Panc1 (cell line): ENCODE data around the gene FCN1. TPM values are rescaled to one million over a fixed set of nuclear protein-coding genes. Genes with fewer than 3 reads are reported as not detected.

Source experiments
- ATAC-seq: fragments of 200-7000 bp; cut with Tn5 transposase; 2 replicates; pipeline ENCODE4 v1.9.1; 2020; ENCODE audit warnings: mild to moderate bottlenecking, moderate library complexity
- BruUV-seq: library from RNA; stranded (reverse); fragments of 400-500 nt; replicated peaks from 2 replicates; lab custom pipeline; 2021; lab: Mats Ljungman, UMichigan
- CTCF ChIA-PET: fragments of 300-600 bp; sonication (Branson Sonifier 250); formaldehyde crosslinking; loops from one replicate; lab custom pipeline; 2022; ENCODE audit warnings: antibody characterized with exemption; lab: Charles Lee
- POLR2A ChIA-PET: fragments of 300-600 bp; sonication (Branson Sonifier 250); formaldehyde crosslinking; loops from one replicate; lab custom pipeline; 2022; ENCODE audit warnings: antibody characterized with exemption; lab: Charles Lee
- DNase-seq: peaks from one replicate; pipeline ENCODE4 v3.0.0-alpha.2; 2010; ENCODE audit warnings: low read depth, low spot score
- H3K27ac ChIP-seq: 2 replicates; pipeline ENCODE4 v1.5.1; 2011; ENCODE audit warnings: mild to moderate bottlenecking, low read length, inconsistent platforms
- H3K27me3 ChIP-seq: fragments of 200-500 bp; sonication (Bioruptor generic); 2 replicates; pipeline ENCODE4 v1.6.0; 2014; ENCODE audit warnings: low read length, inconsistent platforms; ENCODE audit not compliant: control insufficient read depth, insufficient read depth
- H3K36me3 ChIP-seq: fragments of 200-500 bp; sonication (Bioruptor generic); 2 replicates; pipeline ENCODE4 v1.5.1; 2014; ENCODE audit warnings: inconsistent platforms, mild to moderate bottlenecking, low read length, moderate library complexity; ENCODE audit not compliant: control insufficient read depth, insufficient read depth
- H3K4me1 ChIP-seq: 2 replicates; pipeline ENCODE4 v1.5.1; 2011; ENCODE audit warnings: inconsistent platforms, mild to moderate bottlenecking, low read length, moderate library complexity; ENCODE audit not compliant: control insufficient read depth, insufficient read depth
- H3K4me3 ChIP-seq, 2 experiments: 2 replicates each; pipeline ENCODE4 v1.5.1; 2011 to 2012; ENCODE audit warnings: low read depth in 2 of 2, low read length in 2 of 2, mild to moderate bottlenecking in 2 of 2, inconsistent platforms in 1 of 2, moderate library complexity in 1 of 2
- H3K9me3 ChIP-seq: fragments of 200-500 bp; sonication (Bioruptor generic); 2 replicates; pipeline ENCODE4 v1.5.1; 2014; ENCODE audit warnings: low read depth, mild to moderate bottlenecking, inconsistent platforms, low read length, moderate library complexity; ENCODE audit not compliant: control insufficient read depth, insufficient read depth
- POLR2AphosphoS5 ChIP-seq: IDR thresholded peaks from 2 replicates; pipeline ENCODE4 v1.6.1; 2012; ENCODE audit warnings: mild to moderate bottlenecking, low read depth, low read length, moderate library complexity
- SIN3A ChIP-seq: IDR thresholded peaks from 2 replicates; pipeline ENCODE4 v1.6.1; 2012; ENCODE audit warnings: low read depth, mild to moderate bottlenecking, low read length, moderate library complexity, borderline replicate concordance; ENCODE audit not compliant: insufficient read depth
- TCF7L2 ChIP-seq: IDR thresholded peaks from 2 replicates; pipeline ENCODE4 v1.6.1; 2011; ENCODE audit warnings: mild to moderate bottlenecking, low read depth, low read length, inconsistent platforms
- in situ Hi-C: cut with HindIII; loops from 2 replicates; pipeline ENCODE4 v1.10.0; 2016; ENCODE audit warnings: low sequenced_read_pairs, low pct_unique_long_range_greater_than_20kb
- intact Hi-C: fragments of 100-400 bp; cut with micrococcal nuclease; formaldehyde crosslinking; loops from one replicate; pipeline ENCODE4 v1.10.0; 2022; ENCODE audit not compliant: unreplicated experiment
- total RNA-seq: library from RNA; stranded (reverse); gene quantifications from one replicate; pipeline ENCODE4 v1.2.1, GENCODE V29; 2021; ENCODE audit not compliant: unreplicated experiment
- TF ChIP-seq, protein P1 (sequence below), 2 experiments: IDR thresholded peaks; 2 replicates each; pipeline ENCODE4 v1.6.1; 2011 to 2012; ENCODE audit warnings: low read depth in 2 of 2, control low read depth in 1 of 2, low read length in 1 of 2, mild to moderate bottlenecking in 1 of 2, moderate library complexity in 1 of 2; ENCODE audit not compliant: insufficient read depth in 1 of 2
- TF ChIP-seq, protein P2 (sequence below): fragments of 450-650 bp; IDR thresholded peaks from 2 replicates; pipeline ENCODE4 v1.5.1; 2017; ENCODE audit warnings: mild to moderate bottlenecking

FCN1 gene
- total RNA-seq, 1 experiment from 2014 or later, result not detected

DNA sequence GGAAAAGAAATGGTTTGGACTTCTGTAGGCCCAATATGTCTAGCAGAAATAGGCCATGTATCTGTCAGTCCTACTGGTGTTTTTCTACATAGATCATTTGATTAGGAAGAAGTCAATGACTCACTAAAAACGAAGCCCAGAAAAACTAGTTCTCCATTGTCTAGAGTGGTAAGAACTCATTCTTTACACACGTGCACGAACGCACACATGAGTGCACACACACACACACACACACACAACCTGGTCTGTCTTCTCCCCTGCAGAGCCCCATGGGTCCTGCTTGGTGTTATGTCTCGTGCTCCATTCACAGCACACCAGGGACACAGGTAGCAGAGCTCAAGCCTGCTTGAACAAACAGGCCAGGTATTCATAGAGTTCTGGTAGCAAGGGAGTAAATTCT lies 14.9 kb upstream of the FCN1 start:
- Histone ChIP-seq H3K4me1 (no peaks in the 10 kb centered on the region), H3K27ac (no peak overlapping the region), H3K27me3 (peaks cover 3% of the 10 kb centered on the region; the same call in 1 of the 2 replicates), H3K9me3 (no peaks in the 10 kb centered on the region), H3K4me3 (no peak overlapping the region), H3K36me3 (no peaks in the 10 kb centered on the region)
- intact Hi-C loops (no loop called here), in situ Hi-C loops (no loop called here)
- ChIA-PET POLR2A (no interaction called here), CTCF (interaction anchor here (0.7 kb wide), 1 partner anchor 1161 kb away, joined by 3 read pairs; no protein-coding TSS in a partner anchor)
- no peak for ATAC-seq
- no peak for DNase-seq
- TF ChIP-seq, protein P1, sequence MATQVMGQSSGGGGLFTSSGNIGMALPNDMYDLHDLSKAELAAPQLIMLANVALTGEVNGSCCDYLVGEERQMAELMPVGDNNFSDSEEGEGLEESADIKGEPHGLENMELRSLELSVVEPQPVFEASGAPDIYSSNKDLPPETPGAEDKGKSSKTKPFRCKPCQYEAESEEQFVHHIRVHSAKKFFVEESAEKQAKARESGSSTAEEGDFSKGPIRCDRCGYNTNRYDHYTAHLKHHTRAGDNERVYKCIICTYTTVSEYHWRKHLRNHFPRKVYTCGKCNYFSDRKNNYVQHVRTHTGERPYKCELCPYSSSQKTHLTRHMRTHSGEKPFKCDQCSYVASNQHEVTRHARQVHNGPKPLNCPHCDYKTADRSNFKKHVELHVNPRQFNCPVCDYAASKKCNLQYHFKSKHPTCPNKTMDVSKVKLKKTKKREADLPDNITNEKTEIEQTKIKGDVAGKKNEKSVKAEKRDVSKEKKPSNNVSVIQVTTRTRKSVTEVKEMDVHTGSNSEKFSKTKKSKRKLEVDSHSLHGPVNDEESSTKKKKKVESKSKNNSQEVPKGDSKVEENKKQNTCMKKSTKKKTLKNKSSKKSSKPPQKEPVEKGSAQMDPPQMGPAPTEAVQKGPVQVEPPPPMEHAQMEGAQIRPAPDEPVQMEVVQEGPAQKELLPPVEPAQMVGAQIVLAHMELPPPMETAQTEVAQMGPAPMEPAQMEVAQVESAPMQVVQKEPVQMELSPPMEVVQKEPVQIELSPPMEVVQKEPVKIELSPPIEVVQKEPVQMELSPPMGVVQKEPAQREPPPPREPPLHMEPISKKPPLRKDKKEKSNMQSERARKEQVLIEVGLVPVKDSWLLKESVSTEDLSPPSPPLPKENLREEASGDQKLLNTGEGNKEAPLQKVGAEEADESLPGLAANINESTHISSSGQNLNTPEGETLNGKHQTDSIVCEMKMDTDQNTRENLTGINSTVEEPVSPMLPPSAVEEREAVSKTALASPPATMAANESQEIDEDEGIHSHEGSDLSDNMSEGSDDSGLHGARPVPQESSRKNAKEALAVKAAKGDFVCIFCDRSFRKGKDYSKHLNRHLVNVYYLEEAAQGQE (IDR thresholded peaks at IDR 0.05; ENCODE audit: insufficient read depth in 1 of 2, low read depth in 2 of 2, low read length in 1 of 2), result no peak
- TF ChIP-seq POLR2AphosphoS5 (no peak), SIN3A (no peak), TCF7L2 (no peak)
- TF ChIP-seq, protein P2, sequence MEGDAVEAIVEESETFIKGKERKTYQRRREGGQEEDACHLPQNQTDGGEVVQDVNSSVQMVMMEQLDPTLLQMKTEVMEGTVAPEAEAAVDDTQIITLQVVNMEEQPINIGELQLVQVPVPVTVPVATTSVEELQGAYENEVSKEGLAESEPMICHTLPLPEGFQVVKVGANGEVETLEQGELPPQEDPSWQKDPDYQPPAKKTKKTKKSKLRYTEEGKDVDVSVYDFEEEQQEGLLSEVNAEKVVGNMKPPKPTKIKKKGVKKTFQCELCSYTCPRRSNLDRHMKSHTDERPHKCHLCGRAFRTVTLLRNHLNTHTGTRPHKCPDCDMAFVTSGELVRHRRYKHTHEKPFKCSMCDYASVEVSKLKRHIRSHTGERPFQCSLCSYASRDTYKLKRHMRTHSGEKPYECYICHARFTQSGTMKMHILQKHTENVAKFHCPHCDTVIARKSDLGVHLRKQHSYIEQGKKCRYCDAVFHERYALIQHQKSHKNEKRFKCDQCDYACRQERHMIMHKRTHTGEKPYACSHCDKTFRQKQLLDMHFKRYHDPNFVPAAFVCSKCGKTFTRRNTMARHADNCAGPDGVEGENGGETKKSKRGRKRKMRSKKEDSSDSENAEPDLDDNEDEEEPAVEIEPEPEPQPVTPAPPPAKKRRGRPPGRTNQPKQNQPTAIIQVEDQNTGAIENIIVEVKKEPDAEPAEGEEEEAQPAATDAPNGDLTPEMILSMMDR, result no peak
- no TSS peak for BruUV-seq

DNA sequence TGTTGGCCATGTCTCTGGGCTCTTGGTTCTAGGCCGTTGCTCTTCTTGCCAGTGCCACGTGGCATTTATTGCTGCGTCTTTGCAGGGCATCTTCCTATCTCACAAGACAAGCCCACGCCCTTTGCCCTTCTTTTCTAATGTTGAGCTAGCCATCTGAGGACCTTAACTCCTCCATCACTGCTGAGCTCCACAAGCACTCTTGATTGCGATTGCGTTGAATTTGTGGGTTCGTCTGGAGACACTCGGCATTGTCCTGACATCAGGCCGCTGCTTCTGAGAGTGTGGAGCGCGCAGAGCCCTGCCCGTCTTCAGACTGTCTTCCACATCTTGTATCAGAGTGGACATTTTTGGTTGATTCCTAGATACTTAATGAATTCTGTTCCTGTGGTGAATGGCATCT lies 14.5 kb upstream of the FCN1 start:
- Histone ChIP-seq H3K36me3 (no peaks in the 10 kb centered on the region), H3K9me3 (no peaks in the 10 kb centered on the region), H3K4me1 (no peaks in the 10 kb centered on the region), H3K27me3 (peaks cover 3% of the 10 kb centered on the region; the same call in 1 of the 2 replicates), H3K4me3 (no peak overlapping the region), H3K27ac (no peak overlapping the region)
- ChIA-PET POLR2A (no interaction called here), CTCF (no interaction called here)
- ATAC-seq (no peak), DNase-seq (no peak)
- BruUV-seq, result no TSS peak
- intact Hi-C loops, result no loop called here
- in situ Hi-C loops, result no loop called here
- TF ChIP-seq, protein P1 (IDR thresholded peaks at IDR 0.05; ENCODE audit: insufficient read depth in 1 of 2, low read depth in 2 of 2, low read length in 1 of 2), result no peak
- no peak for TF ChIP-seq SIN3A
